Transverse colon (tissue), 4 donors: ENCODE results near the gene CRAMP1.

Source experiments
- EP300 ChIP-seq: sonication (generic); formaldehyde crosslinking; IDR thresholded peaks from one replicate; pipeline ENCODE4 v1.6.1; 2017; ENCODE audit warnings: antibody characterized with exemption, low read depth
- POLR2A ChIP-seq: fragments of 450-650 bp; IDR thresholded peaks from one replicate; pipeline ENCODE4 v1.6.1; 2016; ENCODE audit warnings: antibody characterized with exemption, mild to moderate bottlenecking, moderate library complexity
- POLR2AphosphoS5 ChIP-seq, 3 donors: sonication (generic); formaldehyde crosslinking; IDR thresholded peaks; one replicate each; pipeline ENCODE4 v1.6.1; 2016; ENCODE audit warnings: antibody characterized with exemption in 3 of 3
- TF ChIP-seq, protein P1 (sequence below), 5 experiments: fragments of 200-600 bp in 3 of 5; fragments of 450-650 bp in 2 of 5; sonication (generic) in 3 of 5; IDR thresholded peaks; 1 replicate in 2 of 5; 2 replicates in 3 of 5; pipeline ENCODE4 v1.5.1; 2016 to 2017; ENCODE audit warnings: antibody characterized with exemption in 5 of 5, inconsistent platforms in 3 of 5, mild to moderate bottlenecking in 2 of 5, moderate library complexity in 1 of 5

DNA sequence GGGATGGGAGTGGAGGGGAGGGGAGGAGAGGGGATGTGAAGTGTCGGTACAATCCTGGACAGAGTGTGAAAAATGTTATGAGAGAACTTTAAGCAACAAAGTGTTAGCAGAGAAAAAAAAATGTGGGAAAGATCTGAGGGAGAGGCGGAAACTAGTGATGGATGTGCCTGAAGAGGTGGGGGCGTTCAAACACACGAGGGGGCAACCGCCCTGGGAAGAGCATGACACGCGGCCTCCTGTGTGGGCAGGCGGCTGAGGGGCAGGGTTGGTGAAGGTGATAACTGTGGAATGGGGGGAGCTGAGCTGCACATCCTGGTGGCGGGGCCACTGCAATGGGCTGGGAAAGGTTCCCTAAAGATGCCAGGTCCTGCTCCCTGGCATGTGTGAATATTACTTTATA is 30.4 kb upstream of the CRAMP1 start:
- TF ChIP-seq POLR2A (no peak), EP300 (no peak), POLR2AphosphoS5 (IDR thresholded peaks at IDR 0.05) (no peak)
- TF ChIP-seq, protein P1, sequence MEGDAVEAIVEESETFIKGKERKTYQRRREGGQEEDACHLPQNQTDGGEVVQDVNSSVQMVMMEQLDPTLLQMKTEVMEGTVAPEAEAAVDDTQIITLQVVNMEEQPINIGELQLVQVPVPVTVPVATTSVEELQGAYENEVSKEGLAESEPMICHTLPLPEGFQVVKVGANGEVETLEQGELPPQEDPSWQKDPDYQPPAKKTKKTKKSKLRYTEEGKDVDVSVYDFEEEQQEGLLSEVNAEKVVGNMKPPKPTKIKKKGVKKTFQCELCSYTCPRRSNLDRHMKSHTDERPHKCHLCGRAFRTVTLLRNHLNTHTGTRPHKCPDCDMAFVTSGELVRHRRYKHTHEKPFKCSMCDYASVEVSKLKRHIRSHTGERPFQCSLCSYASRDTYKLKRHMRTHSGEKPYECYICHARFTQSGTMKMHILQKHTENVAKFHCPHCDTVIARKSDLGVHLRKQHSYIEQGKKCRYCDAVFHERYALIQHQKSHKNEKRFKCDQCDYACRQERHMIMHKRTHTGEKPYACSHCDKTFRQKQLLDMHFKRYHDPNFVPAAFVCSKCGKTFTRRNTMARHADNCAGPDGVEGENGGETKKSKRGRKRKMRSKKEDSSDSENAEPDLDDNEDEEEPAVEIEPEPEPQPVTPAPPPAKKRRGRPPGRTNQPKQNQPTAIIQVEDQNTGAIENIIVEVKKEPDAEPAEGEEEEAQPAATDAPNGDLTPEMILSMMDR (IDR thresholded peaks at IDR 0.05), result no peak
